H9 (cell line): ENCODE data around the gene NEK4. TPM values are rescaled to one million over a fixed set of nuclear protein-coding genes. Genes with fewer than 3 reads are reported as not detected.

Experiments used
- DNase-seq: peaks from one replicate; pipeline ENCODE4 v3.0.0-alpha.2; 2017
- H2AFZ ChIP-seq: one replicate; pipeline ENCODE4 v1.6.1; 2013; ENCODE audit warnings: mild to moderate bottlenecking, low read length, control low read depth, moderate library complexity
- H2AK5ac ChIP-seq: 2 replicates; pipeline ENCODE4 v1.6.1; 2013; ENCODE audit warnings: low read length, control low read depth, mixed read lengths; ENCODE audit not compliant: insufficient read length
- H2BK120ac ChIP-seq: one replicate; pipeline ENCODE4 v1.6.1; 2013; ENCODE audit warnings: low read depth, mild to moderate bottlenecking, low read length, control low read depth, inconsistent platforms; ENCODE audit not compliant: poor library complexity, severe bottlenecking
- H2BK12ac ChIP-seq: 2 replicates; pipeline ENCODE4 v1.6.1; 2013; ENCODE audit warnings: low read length, control low read depth, mixed read lengths, low read depth; ENCODE audit not compliant: insufficient read length
- H2BK15ac ChIP-seq: 2 replicates; pipeline ENCODE4 v1.6.1; 2013; ENCODE audit warnings: low read depth, low read length, control low read depth
- H2BK20ac ChIP-seq: one replicate; pipeline ENCODE4 v1.6.1; 2013; ENCODE audit warnings: low read depth, mild to moderate bottlenecking, low read length, control low read depth, inconsistent platforms; ENCODE audit not compliant: poor library complexity, severe bottlenecking
- H2BK5ac ChIP-seq: 2 replicates; pipeline ENCODE4 v1.6.1; 2013; ENCODE audit warnings: low read length, control low read depth, mixed read lengths; ENCODE audit not compliant: insufficient read length
- H3K14ac ChIP-seq: 2 replicates; pipeline ENCODE4 v1.6.1; 2013; ENCODE audit warnings: low read length, control low read depth; ENCODE audit not compliant: insufficient read depth
- H3K18ac ChIP-seq: 2 replicates; pipeline ENCODE4 v1.6.1; 2013; ENCODE audit warnings: low read depth, mild to moderate bottlenecking, mixed read lengths, low read length, control low read depth; ENCODE audit not compliant: insufficient read length
- H3K23ac ChIP-seq: 2 replicates; pipeline ENCODE4 v1.6.1; 2013; ENCODE audit warnings: low read length, control low read depth, mixed read lengths, low read depth; ENCODE audit not compliant: insufficient read length
- H3K23me2 ChIP-seq: 2 replicates; pipeline ENCODE4 v1.6.1; 2013; ENCODE audit warnings: low read depth, mild to moderate bottlenecking, mixed read lengths, low read length, control low read depth; ENCODE audit not compliant: insufficient read length, poor library complexity, severe bottlenecking
- H3K27ac ChIP-seq: 2 replicates; pipeline ENCODE4 v1.5.1; 2013; ENCODE audit warnings: low read length, control low read depth, mixed read lengths, low read depth; ENCODE audit not compliant: insufficient read length
- H3K27me3 ChIP-seq: 2 replicates; pipeline ENCODE4 v1.6.1; 2013; ENCODE audit warnings: low read length, control low read depth, inconsistent platforms; ENCODE audit not compliant: insufficient read depth
- H3K4ac ChIP-seq: 2 replicates; pipeline ENCODE4 v1.6.1; 2013; ENCODE audit warnings: low read depth, mild to moderate bottlenecking, control low read depth, inconsistent platforms, low read length, moderate library complexity
- H3K4me1 ChIP-seq: 2 replicates; pipeline ENCODE4 v1.6.1; 2013; ENCODE audit warnings: low read length, control low read depth, inconsistent platforms; ENCODE audit not compliant: insufficient read depth
- H3K4me2 ChIP-seq: 2 replicates; pipeline ENCODE4 v1.6.1; 2013; ENCODE audit warnings: low read length, control low read depth, mixed read lengths; ENCODE audit not compliant: insufficient read length, insufficient read depth
- H3K56ac ChIP-seq: 2 replicates; pipeline ENCODE4 v1.6.1; 2013; ENCODE audit warnings: low read depth, mild to moderate bottlenecking, mixed read lengths, low read length, control low read depth; ENCODE audit not compliant: insufficient read length
- H3K79me1 ChIP-seq: 2 replicates; pipeline ENCODE4 v1.6.1; 2013; ENCODE audit warnings: low read depth, mild to moderate bottlenecking, moderate library complexity, low read length, control low read depth, inconsistent platforms; ENCODE audit not compliant: insufficient read depth, poor library complexity, severe bottlenecking
- H3K79me2 ChIP-seq: 2 replicates; pipeline ENCODE4 v1.6.1; 2013; ENCODE audit warnings: low read length, control low read depth, inconsistent platforms; ENCODE audit not compliant: insufficient read depth
- H3K9ac ChIP-seq: 2 replicates; pipeline ENCODE4 v1.6.1; 2013; ENCODE audit warnings: low read length, control low read depth, mixed read lengths; ENCODE audit not compliant: insufficient read length; ENCODE audit errors: extremely low read depth
- H3K9me3 ChIP-seq: one replicate; pipeline ENCODE4 v1.6.1; 2013; ENCODE audit warnings: low read depth, low read length, inconsistent platforms; ENCODE audit not compliant: control insufficient read depth
- H3T11ph ChIP-seq: one replicate; pipeline ENCODE4 v1.6.1; 2013; ENCODE audit warnings: mild to moderate bottlenecking, low read length, control low read depth, inconsistent platforms
- H4K20me1 ChIP-seq: one replicate; pipeline ENCODE4 v1.6.1; 2013; ENCODE audit not compliant: control insufficient read depth, insufficient read length, insufficient read depth
- H4K5ac ChIP-seq: 2 replicates; pipeline ENCODE4 v1.6.1; 2013; ENCODE audit warnings: low read depth, mild to moderate bottlenecking, mixed read lengths, low read length, control low read depth; ENCODE audit not compliant: insufficient read length
- H4K8ac ChIP-seq: replicated peaks from 2 replicates; pipeline ENCODE4 v1.6.1; 2013; ENCODE audit warnings: low read length, control low read depth, mixed read lengths, low read depth; ENCODE audit not compliant: insufficient read length
- H4K91ac ChIP-seq: 2 replicates; pipeline ENCODE4 v1.6.1; 2013; ENCODE audit warnings: low read depth, mild to moderate bottlenecking, moderate library complexity, mixed read lengths, low read length, control low read depth; ENCODE audit not compliant: insufficient read length
- H3K27ac Mint-ChIP-seq, 3 experiments: 2 replicates in 2 of 3; 3 replicates in 1 of 3; pipeline ENCODE4 v1.8.0; 2020 to 2021; ENCODE audit warnings: mixed read lengths in 3 of 3, mild to moderate bottlenecking in 1 of 3, moderate library complexity in 1 of 3
- H3K27me3 Mint-ChIP-seq: 2 replicates; pipeline ENCODE4 v1.8.0; 2021; ENCODE audit warnings: low read depth, mild to moderate bottlenecking, moderate library complexity, mixed read lengths
- H3K36me3 Mint-ChIP-seq, 3 experiments: 2 replicates in 2 of 3; 3 replicates in 1 of 3; pipeline ENCODE4 v1.8.0; 2020 to 2021; ENCODE audit warnings: low read depth in 3 of 3, mixed read lengths in 3 of 3; ENCODE audit not compliant: insufficient read depth in 1 of 3
- H3K4me1 Mint-ChIP-seq, 2 experiments: 2 replicates each; pipeline ENCODE4 v1.8.0; 2020; ENCODE audit warnings: mixed read lengths in 2 of 2
- H3K4me3 Mint-ChIP-seq, 2 experiments: 2 replicates in 1 of 2; 3 replicates in 1 of 2; pipeline ENCODE4 v1.8.0; 2020 to 2021; ENCODE audit warnings: mild to moderate bottlenecking in 2 of 2, mixed read lengths in 2 of 2, moderate library complexity in 1 of 2
- H3K9me3 Mint-ChIP-seq, 2 experiments: 2 replicates in 1 of 2; 3 replicates in 1 of 2; pipeline ENCODE4 v1.8.0; 2020; ENCODE audit warnings: mild to moderate bottlenecking in 2 of 2, mixed read lengths in 2 of 2, moderate library complexity in 1 of 2
- WGBS: extraction: QIAGEN DNeasy Blood & Tissue Kit; methylation state at CpG from one replicate; pipeline ENCODE4 v1.1.7; 2013; ENCODE audit warnings: missing lambda C conversion rate, low lambda C conversion rate, mixed read lengths; ENCODE audit not compliant: insufficient read length; ENCODE audit errors: extremely low coverage; 5-methylcytosine and 5-hydroxymethylcytosine counted together
- total RNA-seq: library from RNA; stranded (reverse); gene quantifications from 2 replicates; pipeline ENCODE4 v1.2.1, GENCODE V29; 2021
- TF ChIP-seq, protein P1 (sequence below): fragments of 200-600 bp; sonication (generic); conservative IDR thresholded peaks from 3 replicates; pipeline ENCODE4 v1.8.0; 2021; ENCODE audit warnings: antibody characterized with exemption, mild to moderate bottlenecking

The NEK4 gene
- total RNA-seq, 1 experiment from 2014 or later = 36.0 TPM

- Mint-ChIP-seq H3K4me3 (peak overlapping the region; percentile 82 to 92), H3K9me3 (no peaks in the 10 kb centered on the region), H3K27ac (peak overlapping the region; percentile 27 to 95 (median 30); a peak in 6 of 7 replicates), H3K4me1 (peaks cover 9 to 16% of the 10 kb centered on the region in 2 experiments), H3K36me3 (peaks cover 5 to 28% (median 28%) of the 10 kb centered on the region in 3 experiments; a peak in 6 of 7 replicates), H3K27me3 (no peaks in the 10 kb centered on the region; the same call in 1 of the 2 replicates)
- H4K5ac ChIP-seq = no peak overlapping the region
- H3K23me2 ChIP-seq = peaks cover 6% of the 10 kb centered on the region
- peak overlapping the region; percentile 72 for H3K18ac ChIP-seq
- no peak overlapping the region for H2BK20ac ChIP-seq
- H4K20me1 ChIP-seq = no peaks in the 10 kb centered on the region
- no peak overlapping the region for H2BK120ac ChIP-seq
- TF ChIP-seq, protein P1, sequence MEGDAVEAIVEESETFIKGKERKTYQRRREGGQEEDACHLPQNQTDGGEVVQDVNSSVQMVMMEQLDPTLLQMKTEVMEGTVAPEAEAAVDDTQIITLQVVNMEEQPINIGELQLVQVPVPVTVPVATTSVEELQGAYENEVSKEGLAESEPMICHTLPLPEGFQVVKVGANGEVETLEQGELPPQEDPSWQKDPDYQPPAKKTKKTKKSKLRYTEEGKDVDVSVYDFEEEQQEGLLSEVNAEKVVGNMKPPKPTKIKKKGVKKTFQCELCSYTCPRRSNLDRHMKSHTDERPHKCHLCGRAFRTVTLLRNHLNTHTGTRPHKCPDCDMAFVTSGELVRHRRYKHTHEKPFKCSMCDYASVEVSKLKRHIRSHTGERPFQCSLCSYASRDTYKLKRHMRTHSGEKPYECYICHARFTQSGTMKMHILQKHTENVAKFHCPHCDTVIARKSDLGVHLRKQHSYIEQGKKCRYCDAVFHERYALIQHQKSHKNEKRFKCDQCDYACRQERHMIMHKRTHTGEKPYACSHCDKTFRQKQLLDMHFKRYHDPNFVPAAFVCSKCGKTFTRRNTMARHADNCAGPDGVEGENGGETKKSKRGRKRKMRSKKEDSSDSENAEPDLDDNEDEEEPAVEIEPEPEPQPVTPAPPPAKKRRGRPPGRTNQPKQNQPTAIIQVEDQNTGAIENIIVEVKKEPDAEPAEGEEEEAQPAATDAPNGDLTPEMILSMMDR = no peak
- H3K4me2 ChIP-seq = peak overlapping the region; percentile 95
- H3K9ac ChIP-seq = peak overlapping the region; percentile 94
- no peak overlapping the region for H2AK5ac ChIP-seq
- no peak for DNase-seq
- peak overlapping the region; percentile 75; the same call in 1 of the 2 replicates for H3K14ac ChIP-seq
- H2BK5ac ChIP-seq = no peak overlapping the region
- H3K79me2 ChIP-seq = no peaks in the 10 kb centered on the region; the same call in 1 of the 2 replicates
- H3K23ac ChIP-seq = no peak overlapping the region
- H2AFZ ChIP-seq = no peak overlapping the region
- WGBS = no CpG with 5 or more reads among the region's 13 CpGs
- H3K79me1 ChIP-seq = no peaks in the 10 kb centered on the region
- H3K27me3 ChIP-seq = no peaks in the 10 kb centered on the region
- H3K4me1 ChIP-seq = no peaks in the 10 kb centered on the region
- no peak overlapping the region for H3K56ac ChIP-seq
- no peak overlapping the region for H4K91ac ChIP-seq
- no peak overlapping the region for H4K8ac ChIP-seq
- no peak overlapping the region for H3T11ph ChIP-seq
- H3K27ac ChIP-seq = peak overlapping the region; percentile 13
- H2BK12ac ChIP-seq = no peak overlapping the region
- H2BK15ac ChIP-seq = no peak overlapping the region
- no peaks in the 10 kb centered on the region for H3K9me3 ChIP-seq
- H3K4ac ChIP-seq = no peak overlapping the region
Observed at GRCh38 chr3:52769786-52770455, 819 bp downstream of the NEK4 start.
